ENCODE measurements around the gene PPP2R2C.

Gene PPP2R2C

DNA sequence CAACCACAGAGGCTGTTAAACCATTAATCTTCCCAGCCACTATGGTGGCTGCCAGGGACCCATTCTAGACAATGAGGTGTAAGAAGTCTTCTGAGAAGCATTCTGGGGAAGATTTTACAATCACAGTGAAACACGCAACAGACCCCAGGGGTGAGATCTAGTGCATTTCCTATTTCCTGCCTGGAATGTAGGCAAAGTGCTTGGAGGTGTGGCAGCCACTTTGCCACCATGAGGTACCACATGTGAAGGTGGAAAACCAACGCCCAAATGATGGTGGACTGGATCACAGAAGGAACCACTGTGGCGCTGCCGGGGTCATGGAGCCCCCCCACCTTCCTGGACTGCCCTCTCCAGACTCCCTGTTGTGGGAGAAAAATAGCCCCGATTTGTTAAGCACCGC lies 140.9 kb downstream of the PPP2R2C start:
- no peak overlapping the region for H3K27ac ChIP-seq
- no peak for TF ChIP-seq ZFX (IDR thresholded peaks at IDR 0.05; ENCODE audit: borderline replicate concordance)
- TF ChIP-seq, protein P1, sequence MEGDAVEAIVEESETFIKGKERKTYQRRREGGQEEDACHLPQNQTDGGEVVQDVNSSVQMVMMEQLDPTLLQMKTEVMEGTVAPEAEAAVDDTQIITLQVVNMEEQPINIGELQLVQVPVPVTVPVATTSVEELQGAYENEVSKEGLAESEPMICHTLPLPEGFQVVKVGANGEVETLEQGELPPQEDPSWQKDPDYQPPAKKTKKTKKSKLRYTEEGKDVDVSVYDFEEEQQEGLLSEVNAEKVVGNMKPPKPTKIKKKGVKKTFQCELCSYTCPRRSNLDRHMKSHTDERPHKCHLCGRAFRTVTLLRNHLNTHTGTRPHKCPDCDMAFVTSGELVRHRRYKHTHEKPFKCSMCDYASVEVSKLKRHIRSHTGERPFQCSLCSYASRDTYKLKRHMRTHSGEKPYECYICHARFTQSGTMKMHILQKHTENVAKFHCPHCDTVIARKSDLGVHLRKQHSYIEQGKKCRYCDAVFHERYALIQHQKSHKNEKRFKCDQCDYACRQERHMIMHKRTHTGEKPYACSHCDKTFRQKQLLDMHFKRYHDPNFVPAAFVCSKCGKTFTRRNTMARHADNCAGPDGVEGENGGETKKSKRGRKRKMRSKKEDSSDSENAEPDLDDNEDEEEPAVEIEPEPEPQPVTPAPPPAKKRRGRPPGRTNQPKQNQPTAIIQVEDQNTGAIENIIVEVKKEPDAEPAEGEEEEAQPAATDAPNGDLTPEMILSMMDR (IDR thresholded peaks at IDR 0.05), result no peak

DNA sequence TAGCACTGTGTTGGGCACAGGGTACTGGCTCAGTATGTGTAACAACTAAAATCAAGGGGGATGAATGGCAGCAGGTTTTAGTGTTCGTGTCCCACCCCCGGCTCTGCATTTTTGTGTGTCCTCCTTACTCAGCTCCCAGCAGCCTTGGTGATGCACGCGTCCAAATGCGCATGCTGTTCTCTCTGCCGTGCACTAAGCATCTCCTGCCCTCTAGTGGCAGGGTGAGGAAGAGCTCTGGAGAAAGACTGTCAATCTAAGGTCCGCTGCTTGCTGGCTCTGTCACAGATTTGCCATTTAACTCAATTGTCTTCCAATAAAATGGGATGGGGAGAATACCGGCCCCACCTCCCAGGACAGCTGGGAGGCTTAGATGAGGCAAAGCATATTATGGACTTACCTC lies 141.4 kb downstream of the PPP2R2C start:
- H3K27ac ChIP-seq, result no peak overlapping the region
- TF ChIP-seq, protein P1 (IDR thresholded peaks at IDR 0.05), result peak; percentile 83
- no peak for TF ChIP-seq ZFX (IDR thresholded peaks at IDR 0.05; ENCODE audit: borderline replicate concordance)

DNA sequence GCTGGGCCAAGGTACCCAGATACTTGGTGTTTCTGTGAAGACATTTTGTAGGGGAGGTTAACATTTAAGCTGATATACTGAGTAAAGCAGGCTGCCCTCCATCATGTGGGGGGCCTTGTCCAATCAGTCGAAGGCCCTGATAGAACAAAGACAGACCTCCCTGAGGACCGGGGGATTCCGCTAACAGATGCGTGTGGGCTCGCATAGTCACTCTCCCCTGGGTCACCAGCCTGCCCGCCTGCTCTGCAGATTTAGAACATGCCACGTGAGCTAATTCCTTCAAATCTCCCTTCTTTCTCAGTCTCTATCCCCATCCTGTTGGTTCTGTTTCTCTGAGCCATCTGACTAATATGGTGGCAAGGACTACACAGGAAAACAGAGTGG lies 142.0 kb downstream of the PPP2R2C start:
- no peak overlapping the region for H3K27ac ChIP-seq
- no peak for TF ChIP-seq ZFX (IDR thresholded peaks at IDR 0.05; ENCODE audit: borderline replicate concordance)
- TF ChIP-seq, protein P1 (IDR thresholded peaks at IDR 0.05), result no peak

DNA sequence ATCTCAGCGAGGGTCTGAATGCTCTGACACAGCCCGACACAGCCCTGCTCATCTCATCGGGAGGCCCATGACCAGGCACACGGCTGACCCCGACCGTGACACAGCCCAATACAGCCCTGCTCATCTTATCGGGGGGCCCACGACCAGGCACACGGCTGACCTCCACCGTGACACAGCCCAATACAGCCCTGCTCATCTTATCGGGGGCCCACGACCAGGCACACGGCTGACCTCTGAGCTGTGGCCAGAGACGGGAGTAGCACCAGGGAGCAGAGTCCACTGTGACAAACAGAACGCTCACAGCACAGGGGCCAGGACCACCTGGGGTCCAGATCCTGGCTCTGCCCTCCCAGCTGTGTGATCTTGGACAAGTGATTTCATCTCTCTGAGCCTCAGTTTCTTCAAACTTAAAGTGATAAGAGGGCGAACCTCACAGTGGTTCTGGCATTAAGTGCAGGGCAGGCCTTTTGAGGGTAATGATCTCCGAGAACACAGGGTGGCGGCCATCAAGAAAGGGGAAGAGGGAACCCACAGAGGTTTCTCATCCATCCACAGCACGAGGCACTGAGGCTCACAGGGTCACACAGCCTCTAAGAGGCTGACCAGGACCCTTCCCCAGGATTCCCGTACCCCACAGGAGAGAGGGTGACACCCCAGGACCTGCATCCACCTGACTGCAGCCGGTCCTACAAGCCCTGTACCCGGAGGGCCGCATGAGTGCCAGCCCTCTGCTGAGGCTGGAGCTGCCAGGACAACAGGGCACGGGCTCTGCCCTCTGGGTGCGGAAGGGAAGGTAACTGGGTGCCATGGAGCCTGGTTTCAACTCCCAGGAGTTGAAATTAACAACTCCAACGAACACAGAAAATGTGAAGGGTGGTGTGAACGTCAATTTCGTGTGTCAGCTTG lies 142.7 kb downstream of the PPP2R2C start:
- TF ChIP-seq ZFX (IDR thresholded peaks at IDR 0.05; ENCODE audit: borderline replicate concordance), result no peak
- TF ChIP-seq, protein P1 (IDR thresholded peaks at IDR 0.05), result no peak
- H3K27ac ChIP-seq, result no peak overlapping the region

DNA sequence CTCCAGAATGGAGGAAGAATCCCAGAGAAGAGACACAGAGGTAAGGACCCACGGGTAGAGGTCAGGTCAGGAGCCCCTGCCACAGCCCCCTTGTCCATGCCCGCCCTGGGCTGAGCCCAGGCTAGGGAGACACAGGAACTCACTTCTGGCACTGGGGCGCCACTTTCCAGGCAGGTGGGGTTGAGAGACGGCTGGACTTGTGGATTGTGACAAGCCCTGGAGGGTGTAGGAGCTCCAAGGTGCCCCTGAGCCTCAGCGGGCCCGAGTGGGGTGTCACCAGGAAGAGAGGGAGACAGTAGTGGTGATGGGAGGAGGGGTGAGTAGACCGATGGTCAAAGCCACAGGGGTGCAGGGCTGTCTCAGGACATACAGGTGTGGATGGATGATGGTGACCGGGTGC lies 143.9 kb downstream of the PPP2R2C start:
- H3K27ac ChIP-seq, result no peak overlapping the region
- TF ChIP-seq ZFX (IDR thresholded peaks at IDR 0.05; ENCODE audit: borderline replicate concordance), result no peak
- TF ChIP-seq, protein P1 (IDR thresholded peaks at IDR 0.05), result no peak

DNA sequence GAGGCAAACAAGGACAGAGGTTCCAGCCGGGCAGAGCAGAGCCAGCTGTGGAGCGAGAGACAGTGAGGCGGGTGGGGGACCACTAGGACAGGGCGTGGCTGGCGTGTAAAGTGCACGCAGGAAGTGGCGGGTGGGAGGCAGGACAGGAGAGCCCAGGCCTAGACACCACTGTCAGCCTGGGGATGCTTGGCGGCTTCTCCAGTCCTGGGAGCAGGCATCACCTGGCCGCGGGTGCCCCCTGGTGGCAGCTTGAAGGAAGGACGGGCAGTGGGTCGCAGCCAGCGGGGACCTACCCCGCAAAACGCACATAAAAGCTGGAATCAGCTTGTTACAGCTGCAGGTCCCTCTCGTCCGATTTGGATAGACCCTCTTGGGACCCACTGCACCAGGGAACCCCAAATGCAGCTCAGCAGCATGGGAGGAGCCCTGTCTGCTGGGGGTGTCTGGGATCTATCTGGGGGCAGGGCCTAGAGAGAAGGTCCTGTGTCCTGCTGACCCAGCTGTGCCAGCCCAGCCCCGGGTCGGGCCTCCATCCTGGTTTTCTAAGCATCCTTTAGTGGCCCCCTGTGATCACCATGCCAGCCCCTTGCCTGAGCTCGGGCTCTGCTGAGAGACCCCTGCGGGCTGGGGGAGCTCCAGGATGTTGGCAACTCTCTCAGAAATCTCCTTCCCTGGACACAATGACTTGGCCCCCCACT lies 145.0 kb downstream of the PPP2R2C start:
- TF ChIP-seq ZFX (IDR thresholded peaks at IDR 0.05; ENCODE audit: borderline replicate concordance), result no peak
- TF ChIP-seq, protein P1 (IDR thresholded peaks at IDR 0.05), result peak; percentile 89
- H3K27ac ChIP-seq, result no peak overlapping the region
